Measurements from ENCODE around the gene DEFB127.

DNA sequence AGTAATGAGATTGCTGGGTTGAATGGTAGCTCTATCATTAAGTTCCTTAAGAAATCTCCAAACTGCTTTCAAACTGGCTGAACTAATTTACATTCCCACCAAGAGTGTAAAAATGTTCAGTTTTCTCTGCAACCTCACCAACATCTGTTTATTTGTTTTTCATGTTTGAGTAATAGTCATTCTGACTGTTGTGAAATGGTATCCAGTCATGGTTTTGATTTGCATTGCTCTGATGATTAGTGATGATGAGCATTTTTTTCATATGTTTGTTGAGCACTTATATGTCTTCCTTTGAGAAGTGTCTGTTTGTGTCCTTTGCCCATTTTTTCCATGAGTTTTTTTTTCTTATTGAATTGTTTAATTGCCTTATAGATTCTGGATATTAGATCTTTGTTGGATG is 44.9 kb upstream of the DEFB127 start:
- TF ChIP-seq, protein P1, sequence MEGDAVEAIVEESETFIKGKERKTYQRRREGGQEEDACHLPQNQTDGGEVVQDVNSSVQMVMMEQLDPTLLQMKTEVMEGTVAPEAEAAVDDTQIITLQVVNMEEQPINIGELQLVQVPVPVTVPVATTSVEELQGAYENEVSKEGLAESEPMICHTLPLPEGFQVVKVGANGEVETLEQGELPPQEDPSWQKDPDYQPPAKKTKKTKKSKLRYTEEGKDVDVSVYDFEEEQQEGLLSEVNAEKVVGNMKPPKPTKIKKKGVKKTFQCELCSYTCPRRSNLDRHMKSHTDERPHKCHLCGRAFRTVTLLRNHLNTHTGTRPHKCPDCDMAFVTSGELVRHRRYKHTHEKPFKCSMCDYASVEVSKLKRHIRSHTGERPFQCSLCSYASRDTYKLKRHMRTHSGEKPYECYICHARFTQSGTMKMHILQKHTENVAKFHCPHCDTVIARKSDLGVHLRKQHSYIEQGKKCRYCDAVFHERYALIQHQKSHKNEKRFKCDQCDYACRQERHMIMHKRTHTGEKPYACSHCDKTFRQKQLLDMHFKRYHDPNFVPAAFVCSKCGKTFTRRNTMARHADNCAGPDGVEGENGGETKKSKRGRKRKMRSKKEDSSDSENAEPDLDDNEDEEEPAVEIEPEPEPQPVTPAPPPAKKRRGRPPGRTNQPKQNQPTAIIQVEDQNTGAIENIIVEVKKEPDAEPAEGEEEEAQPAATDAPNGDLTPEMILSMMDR (IDR thresholded peaks at IDR 0.05 in 8 of 11, conservative IDR thresholded peaks at IDR 0.05 in 3 of 11), result no peak
- no peak for TF ChIP-seq POLR2AphosphoS5 (IDR thresholded peaks at IDR 0.05)
- no peak for TF ChIP-seq POLR2A (IDR thresholded peaks at IDR 0.05)
